H1 (cell line): ENCODE measurements around the gene ACADM. TPM values are rescaled to one million over a fixed set of nuclear protein-coding genes. Genes with fewer than 3 reads are reported as not detected.

Experiments used
- CBX5 ChIP-seq: fragments of 300-800, 300-1000 bp; sonication (generic); IDR thresholded peaks from 2 replicates; pipeline ENCODE4 v1.7.1; 2016; ENCODE audit warnings: antibody characterized with exemption, low read length, low read depth
- EGR1 ChIP-seq: IDR thresholded peaks from 2 replicates; pipeline ENCODE4 v1.6.1; 2011; ENCODE audit warnings: low read depth, low read length, borderline replicate concordance
- EP300 ChIP-seq, 2 experiments: IDR thresholded peaks; 1 replicate in 1 of 2; 2 replicates in 1 of 2; pipeline ENCODE4 v1.6.1; 2011 to 2012; ENCODE audit warnings: low read depth in 2 of 2, low read length in 2 of 2, mild to moderate bottlenecking in 2 of 2, borderline replicate concordance in 1 of 2, inconsistent platforms in 1 of 2, moderate library complexity in 1 of 2
- EZH2 ChIP-seq: fragments of 200-600 bp; sonication (generic); IDR thresholded peaks from 2 replicates; pipeline ENCODE4 v1.7.1; 2012; ENCODE audit warnings: low read depth, mild to moderate bottlenecking, moderate library complexity, low read length, inconsistent platforms; ENCODE audit not compliant: severe bottlenecking
- GTF2F1 ChIP-seq: IDR thresholded peaks from 2 replicates; pipeline ENCODE4 v1.6.1; 2012; ENCODE audit warnings: low read depth, low read length, improper control_type of control experiment, borderline replicate concordance
- NRF1 ChIP-seq: IDR thresholded peaks from 2 replicates; pipeline ENCODE4 v1.6.1; 2011; ENCODE audit warnings: mild to moderate bottlenecking, low read depth, low read length, improper control_type of control experiment
- SP4 ChIP-seq: IDR thresholded peaks from 2 replicates; pipeline ENCODE4 v1.6.1; 2012; ENCODE audit warnings: low read length, inconsistent platforms
- polyA plus RNA-seq, 7 experiments: library from polyadenylated mRNA; depleted of rRNA in 3 of 7; stranded (reverse) in 5 of 7; unstranded in 2 of 7; fragments of >200 nt in 5 of 7; fragments of 200-250 nt in 2 of 7; gene quantifications; 1 replicate in 5 of 7; 2 replicates in 1 of 7; 4 replicates in 1 of 7; pipeline versions ENCODE4 v1.2.1 to v1.2.3, GENCODE V29; 2011 to 2013; ENCODE audit warnings: missing spikeins in 2 of 7, mixed read lengths in 2 of 7
- total RNA-seq: library from RNA; stranded (reverse); fragmentation: NEBNext Ultra II Directional; extraction: Animal tissue kit (Norgen Biotek cat#: 25700); gene quantifications from 2 replicates; pipeline ENCODE4 v1.2.1, GENCODE V29; 2021
- TF ChIP-seq, protein P1 (sequence below): IDR thresholded peaks from 2 replicates; pipeline ENCODE4 v1.6.1; 2011; ENCODE audit warnings: low read length, improper control_type of control experiment
- TF ChIP-seq, protein P2 (sequence below): fragments of 300-600 bp; sonication (generic); IDR thresholded peaks from 2 replicates; pipeline ENCODE4 v1.7.1; 2012; ENCODE audit warnings: low read length, moderate library complexity, mild to moderate bottlenecking, inconsistent platforms; ENCODE audit not compliant: insufficient replicate concordance

Gene ACADM
- total and polyA plus RNA-seq, 2 of the 8 experiments (the other 6 are each of a cell fraction or from before 2014, with no cell fraction given) = 14.3 to 40.0 TPM

GRCh38 chr1:75724472-75725022, at the start of gene ACADM (continued):
- peak; percentile 85 for TF ChIP-seq EGR1
- TF ChIP-seq SP4 = no peak
- TF ChIP-seq EP300 (IDR thresholded peaks at IDR 0.05; ENCODE audit: borderline replicate concordance in 1 of 2, low read depth in 2 of 2, low read length in 2 of 2) = no peak
- TF ChIP-seq, protein P1, sequence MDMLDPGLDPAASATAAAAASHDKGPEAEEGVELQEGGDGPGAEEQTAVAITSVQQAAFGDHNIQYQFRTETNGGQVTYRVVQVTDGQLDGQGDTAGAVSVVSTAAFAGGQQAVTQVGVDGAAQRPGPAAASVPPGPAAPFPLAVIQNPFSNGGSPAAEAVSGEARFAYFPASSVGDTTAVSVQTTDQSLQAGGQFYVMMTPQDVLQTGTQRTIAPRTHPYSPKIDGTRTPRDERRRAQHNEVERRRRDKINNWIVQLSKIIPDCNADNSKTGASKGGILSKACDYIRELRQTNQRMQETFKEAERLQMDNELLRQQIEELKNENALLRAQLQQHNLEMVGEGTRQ = no peak
- TF ChIP-seq EZH2 = no peak
- TF ChIP-seq NRF1 = peak; percentile 22; the same call in 1 of the 2 replicates
- TF ChIP-seq GTF2F1 = no peak
- TF ChIP-seq, protein P2, sequence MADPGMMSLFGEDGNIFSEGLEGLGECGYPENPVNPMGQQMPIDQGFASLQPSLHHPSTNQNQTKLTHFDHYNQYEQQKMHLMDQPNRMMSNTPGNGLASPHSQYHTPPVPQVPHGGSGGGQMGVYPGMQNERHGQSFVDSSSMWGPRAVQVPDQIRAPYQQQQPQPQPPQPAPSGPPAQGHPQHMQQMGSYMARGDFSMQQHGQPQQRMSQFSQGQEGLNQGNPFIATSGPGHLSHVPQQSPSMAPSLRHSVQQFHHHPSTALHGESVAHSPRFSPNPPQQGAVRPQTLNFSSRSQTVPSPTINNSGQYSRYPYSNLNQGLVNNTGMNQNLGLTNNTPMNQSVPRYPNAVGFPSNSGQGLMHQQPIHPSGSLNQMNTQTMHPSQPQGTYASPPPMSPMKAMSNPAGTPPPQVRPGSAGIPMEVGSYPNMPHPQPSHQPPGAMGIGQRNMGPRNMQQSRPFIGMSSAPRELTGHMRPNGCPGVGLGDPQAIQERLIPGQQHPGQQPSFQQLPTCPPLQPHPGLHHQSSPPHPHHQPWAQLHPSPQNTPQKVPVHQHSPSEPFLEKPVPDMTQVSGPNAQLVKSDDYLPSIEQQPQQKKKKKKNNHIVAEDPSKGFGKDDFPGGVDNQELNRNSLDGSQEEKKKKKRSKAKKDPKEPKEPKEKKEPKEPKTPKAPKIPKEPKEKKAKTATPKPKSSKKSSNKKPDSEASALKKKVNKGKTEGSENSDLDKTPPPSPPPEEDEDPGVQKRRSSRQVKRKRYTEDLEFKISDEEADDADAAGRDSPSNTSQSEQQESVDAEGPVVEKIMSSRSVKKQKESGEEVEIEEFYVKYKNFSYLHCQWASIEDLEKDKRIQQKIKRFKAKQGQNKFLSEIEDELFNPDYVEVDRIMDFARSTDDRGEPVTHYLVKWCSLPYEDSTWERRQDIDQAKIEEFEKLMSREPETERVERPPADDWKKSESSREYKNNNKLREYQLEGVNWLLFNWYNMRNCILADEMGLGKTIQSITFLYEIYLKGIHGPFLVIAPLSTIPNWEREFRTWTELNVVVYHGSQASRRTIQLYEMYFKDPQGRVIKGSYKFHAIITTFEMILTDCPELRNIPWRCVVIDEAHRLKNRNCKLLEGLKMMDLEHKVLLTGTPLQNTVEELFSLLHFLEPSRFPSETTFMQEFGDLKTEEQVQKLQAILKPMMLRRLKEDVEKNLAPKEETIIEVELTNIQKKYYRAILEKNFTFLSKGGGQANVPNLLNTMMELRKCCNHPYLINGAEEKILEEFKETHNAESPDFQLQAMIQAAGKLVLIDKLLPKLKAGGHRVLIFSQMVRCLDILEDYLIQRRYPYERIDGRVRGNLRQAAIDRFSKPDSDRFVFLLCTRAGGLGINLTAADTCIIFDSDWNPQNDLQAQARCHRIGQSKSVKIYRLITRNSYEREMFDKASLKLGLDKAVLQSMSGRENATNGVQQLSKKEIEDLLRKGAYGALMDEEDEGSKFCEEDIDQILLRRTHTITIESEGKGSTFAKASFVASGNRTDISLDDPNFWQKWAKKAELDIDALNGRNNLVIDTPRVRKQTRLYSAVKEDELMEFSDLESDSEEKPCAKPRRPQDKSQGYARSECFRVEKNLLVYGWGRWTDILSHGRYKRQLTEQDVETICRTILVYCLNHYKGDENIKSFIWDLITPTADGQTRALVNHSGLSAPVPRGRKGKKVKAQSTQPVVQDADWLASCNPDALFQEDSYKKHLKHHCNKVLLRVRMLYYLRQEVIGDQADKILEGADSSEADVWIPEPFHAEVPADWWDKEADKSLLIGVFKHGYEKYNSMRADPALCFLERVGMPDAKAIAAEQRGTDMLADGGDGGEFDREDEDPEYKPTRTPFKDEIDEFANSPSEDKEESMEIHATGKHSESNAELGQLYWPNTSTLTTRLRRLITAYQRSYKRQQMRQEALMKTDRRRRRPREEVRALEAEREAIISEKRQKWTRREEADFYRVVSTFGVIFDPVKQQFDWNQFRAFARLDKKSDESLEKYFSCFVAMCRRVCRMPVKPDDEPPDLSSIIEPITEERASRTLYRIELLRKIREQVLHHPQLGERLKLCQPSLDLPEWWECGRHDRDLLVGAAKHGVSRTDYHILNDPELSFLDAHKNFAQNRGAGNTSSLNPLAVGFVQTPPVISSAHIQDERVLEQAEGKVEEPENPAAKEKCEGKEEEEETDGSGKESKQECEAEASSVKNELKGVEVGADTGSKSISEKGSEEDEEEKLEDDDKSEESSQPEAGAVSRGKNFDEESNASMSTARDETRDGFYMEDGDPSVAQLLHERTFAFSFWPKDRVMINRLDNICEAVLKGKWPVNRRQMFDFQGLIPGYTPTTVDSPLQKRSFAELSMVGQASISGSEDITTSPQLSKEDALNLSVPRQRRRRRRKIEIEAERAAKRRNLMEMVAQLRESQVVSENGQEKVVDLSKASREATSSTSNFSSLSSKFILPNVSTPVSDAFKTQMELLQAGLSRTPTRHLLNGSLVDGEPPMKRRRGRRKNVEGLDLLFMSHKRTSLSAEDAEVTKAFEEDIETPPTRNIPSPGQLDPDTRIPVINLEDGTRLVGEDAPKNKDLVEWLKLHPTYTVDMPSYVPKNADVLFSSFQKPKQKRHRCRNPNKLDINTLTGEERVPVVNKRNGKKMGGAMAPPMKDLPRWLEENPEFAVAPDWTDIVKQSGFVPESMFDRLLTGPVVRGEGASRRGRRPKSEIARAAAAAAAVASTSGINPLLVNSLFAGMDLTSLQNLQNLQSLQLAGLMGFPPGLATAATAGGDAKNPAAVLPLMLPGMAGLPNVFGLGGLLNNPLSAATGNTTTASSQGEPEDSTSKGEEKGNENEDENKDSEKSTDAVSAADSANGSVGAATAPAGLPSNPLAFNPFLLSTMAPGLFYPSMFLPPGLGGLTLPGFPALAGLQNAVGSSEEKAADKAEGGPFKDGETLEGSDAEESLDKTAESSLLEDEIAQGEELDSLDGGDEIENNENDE = no peak
- no peak for TF ChIP-seq CBX5
